ENCODE data around the gene UBAP2L.

DNA sequence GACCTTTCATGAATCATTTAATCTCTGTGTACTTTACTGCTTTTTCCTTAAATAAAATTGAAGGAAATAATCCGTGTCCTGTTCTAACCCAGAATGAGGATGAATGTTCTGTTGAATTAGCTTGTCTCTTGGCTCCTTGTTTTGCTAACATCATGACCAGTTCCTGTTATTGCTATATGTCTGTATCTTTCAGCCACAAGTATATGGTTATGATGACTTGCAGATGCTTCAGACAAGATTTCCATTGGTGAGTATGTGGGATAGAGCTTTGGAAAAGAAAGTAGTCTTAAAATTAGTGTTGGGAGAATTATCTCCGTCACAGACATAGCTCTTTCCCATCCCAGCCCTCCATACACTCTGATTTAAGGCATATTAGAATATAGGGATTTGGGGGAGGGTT is 38.0 kb downstream of the UBAP2L start:
- TF ChIP-seq, protein P1, sequence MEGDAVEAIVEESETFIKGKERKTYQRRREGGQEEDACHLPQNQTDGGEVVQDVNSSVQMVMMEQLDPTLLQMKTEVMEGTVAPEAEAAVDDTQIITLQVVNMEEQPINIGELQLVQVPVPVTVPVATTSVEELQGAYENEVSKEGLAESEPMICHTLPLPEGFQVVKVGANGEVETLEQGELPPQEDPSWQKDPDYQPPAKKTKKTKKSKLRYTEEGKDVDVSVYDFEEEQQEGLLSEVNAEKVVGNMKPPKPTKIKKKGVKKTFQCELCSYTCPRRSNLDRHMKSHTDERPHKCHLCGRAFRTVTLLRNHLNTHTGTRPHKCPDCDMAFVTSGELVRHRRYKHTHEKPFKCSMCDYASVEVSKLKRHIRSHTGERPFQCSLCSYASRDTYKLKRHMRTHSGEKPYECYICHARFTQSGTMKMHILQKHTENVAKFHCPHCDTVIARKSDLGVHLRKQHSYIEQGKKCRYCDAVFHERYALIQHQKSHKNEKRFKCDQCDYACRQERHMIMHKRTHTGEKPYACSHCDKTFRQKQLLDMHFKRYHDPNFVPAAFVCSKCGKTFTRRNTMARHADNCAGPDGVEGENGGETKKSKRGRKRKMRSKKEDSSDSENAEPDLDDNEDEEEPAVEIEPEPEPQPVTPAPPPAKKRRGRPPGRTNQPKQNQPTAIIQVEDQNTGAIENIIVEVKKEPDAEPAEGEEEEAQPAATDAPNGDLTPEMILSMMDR (IDR thresholded peaks at IDR 0.05) = no peak
- no peak for TF ChIP-seq POLR2A (IDR thresholded peaks at IDR 0.05)

Data from Peyer's patch (tissue), 4 donors.